ENCODE results near the gene PCK2.
"Not testable (repeated sequence)": the region's sequence is repeated elsewhere in the genome, so short reads cannot be mapped to it uniquely, and the experiment has no call there.

PCK2 gene

DNA sequence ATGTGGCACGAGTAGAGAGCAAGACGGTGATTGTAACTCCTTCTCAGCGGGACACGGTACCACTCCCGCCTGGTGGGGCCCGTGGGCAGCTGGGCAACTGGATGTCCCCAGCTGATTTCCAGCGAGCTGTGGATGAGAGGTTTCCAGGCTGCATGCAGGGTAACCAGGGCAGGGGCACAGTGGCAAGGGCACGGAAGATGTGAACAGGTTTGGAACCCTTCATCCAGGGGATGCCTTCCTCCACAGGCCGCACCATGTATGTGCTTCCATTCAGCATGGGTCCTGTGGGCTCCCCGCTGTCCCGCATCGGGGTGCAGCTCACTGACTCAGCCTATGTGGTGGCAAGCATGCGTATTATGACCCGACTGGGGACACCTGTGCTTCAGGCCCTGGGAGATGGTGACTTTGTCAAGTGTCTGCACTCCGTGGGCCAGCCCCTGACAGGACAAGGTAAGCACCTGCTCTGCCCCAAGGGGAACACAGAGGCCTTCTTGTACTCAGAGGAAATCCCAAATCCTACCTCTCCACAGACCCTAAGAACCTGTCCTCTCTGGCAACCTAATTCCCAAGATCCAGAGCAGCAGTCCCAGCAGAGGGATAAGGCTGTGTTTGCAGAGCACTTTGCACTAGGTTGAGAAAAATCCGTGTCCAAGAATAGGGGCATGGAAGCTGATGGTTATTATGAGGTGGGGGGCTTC, 4.3 kb downstream of the PCK2 start:
- DNase-seq = no peak

DNA sequence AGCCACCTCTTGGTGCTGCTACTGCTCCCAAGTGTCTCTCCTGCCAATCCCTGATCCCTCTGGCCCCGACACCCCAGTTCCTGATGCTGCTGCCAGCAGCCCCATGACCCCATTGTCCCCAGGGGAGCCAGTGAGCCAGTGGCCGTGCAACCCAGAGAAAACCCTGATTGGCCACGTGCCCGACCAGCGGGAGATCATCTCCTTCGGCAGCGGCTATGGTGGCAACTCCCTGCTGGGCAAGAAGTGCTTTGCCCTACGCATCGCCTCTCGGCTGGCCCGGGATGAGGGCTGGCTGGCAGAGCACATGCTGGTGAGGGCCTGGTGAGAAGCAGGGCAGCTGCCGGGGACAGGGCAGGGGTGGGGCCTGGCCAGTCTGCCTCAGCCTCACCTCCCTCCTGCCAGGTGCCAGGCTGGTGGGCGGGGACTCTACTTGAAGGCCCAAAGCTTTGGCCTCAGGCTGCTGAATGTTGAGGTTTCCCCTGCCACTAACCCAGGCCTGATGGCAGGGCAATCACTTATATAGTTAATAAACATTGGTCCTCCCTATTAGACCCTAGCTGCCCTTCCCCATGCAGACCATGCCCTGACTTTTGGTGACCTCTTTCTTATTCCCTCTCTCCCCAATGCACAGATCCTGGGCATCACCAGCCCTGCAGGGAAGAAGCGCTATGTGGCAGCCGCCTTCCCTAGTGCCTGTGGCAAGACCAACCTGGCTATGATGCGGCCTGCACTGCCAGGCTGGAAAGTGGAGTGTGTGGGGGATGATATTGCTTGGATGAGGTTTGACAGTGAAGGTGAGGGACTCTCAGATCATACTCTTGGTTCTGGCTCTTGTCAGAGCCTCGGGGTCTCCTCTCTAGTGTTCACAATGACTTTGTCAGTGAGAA, 5.1 kb downstream of the PCK2 start:
- peak; percentile 32 for DNase-seq

DNA sequence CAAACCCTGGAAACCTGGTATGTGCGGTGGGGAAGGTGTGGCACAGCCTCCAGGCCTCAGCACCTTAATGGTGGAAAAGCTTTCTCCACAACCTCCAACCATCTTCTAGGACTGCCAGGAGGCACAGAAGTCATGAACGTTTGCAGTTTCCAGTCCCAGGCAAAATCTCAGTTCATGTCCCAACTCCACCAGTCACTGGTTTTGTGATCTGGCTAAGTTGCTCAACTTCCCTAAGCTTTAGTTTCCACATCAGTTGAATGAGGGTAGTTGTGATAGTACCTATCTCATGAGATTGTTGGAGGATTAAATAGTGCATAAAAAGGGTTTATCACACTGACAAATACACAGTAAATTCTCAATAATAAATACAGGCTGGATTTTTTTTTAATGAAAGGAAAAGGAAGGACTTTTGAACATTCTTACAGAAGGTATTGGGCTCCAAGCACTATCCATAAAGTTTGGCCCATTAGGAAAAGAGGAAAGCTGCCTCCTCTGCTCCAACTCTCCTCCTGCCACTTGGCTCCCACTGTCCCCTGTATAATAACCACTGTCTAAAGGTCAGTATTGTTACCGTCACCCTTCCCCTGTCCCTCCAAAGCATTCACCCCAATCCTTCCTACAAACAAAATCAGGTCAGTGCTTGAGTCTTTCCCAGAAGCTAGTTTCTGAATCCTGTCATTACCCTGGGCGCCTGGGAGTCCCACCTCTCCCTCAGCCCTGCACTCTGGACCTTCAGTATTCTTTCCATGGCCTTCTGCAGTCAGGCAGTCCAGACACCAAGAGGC, 6.3 kb downstream of the PCK2 start:
- DNase-seq = no peak

DNA sequence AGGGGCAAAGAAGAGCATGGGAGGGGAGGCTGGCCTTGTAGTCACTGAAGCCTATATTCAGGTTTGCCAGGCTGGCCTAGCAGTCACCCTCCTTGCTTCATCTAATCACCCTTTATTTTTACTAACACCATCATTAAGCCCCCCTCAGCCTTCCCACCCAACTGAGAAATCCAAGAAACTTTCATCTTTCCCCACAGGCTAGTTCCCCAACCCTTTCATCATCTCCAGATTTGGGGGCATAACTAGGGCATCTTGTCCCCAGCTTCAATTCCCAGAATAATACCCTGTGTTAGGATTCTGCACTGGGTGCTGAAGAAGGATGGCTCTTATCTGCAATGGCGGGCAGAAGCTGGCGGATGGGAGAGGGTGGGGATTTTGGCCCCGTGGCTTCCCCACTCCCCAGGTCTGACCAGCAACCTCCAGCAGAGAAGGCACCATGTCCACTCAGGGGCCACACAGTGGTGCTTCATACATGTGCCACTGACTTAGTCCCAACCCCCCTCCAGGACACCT, 6.9 kb downstream of the PCK2 start:
- no peak for DNase-seq

DNA sequence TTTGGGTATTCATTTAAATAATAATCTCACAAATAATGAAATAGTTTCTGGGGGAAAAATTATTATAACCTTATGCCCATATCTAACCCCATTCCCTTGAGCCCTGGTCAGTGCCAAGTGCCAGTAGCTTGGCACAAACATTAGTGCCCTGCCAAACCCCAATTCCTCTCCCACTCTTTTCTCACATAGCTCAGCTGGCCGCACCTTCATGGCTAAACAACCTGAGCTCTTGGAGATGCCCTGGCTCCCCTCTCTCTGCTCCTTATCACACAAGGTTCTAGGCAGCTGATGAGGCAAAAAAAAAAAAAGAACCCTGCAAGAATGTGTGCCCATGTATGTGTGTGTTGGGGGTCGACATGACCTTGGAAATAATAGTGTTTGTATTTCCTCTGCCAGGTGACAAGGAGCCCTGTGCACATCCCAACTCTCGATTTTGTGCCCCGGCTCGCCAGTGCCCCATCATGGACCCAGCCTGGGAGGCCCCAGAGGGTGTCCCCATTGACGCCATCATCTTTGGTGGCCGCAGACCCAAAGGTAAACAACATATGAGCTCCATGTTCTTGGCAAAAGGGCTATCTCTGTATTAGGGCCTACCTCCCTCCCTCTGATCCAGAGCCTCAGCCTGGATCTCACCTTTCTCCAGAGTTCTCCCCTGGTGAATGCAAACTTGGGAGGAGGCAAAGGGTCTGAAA, 8.4 kb downstream of the PCK2 start:
- no peak for DNase-seq

DNA sequence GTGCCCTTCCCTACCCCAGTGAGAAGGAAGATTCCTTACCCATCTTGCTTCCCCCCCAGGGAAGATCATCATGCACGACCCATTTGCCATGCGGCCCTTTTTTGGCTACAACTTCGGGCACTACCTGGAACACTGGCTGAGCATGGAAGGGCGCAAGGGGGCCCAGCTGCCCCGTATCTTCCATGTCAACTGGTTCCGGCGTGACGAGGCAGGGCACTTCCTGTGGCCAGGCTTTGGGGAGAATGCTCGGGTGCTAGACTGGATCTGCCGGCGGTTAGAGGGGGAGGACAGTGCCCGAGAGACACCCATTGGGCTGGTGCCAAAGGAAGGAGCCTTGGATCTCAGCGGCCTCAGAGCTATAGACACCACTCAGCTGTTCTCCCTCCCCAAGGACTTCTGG, 9.3 kb downstream of the PCK2 start:
- no peak for DNase-seq

DNA sequence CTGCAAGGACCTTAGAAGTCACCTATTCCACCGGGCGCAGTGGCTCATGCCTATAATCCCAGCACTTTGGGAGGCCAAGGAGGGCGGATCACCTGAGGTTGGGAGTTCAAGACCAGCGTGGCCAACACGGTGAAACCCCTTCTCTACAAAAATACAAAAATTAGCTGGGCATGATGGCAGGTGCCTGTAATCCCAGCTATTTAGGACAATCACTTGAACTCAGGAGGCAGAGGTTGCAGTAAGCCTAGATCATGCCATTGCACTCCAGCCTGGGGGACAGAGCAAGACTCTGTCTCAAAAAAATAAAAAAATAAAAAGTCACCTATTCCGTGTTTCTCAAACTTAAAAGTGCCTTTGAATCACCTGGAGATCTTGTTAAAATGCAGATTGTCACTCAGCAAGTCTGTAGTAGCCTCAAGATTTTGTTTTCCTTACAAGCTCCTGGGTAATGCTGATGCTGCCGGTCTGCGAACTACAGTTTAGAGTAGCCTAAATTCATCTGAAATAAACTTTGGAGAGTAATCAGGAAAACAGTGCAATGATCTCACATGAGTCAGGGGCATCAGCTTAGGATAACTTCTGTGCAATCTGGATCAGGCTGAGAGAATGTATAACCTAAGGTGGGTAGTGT, 11.6 kb downstream of the PCK2 start:
- not testable (repeated sequence) for DNase-seq

DNA sequence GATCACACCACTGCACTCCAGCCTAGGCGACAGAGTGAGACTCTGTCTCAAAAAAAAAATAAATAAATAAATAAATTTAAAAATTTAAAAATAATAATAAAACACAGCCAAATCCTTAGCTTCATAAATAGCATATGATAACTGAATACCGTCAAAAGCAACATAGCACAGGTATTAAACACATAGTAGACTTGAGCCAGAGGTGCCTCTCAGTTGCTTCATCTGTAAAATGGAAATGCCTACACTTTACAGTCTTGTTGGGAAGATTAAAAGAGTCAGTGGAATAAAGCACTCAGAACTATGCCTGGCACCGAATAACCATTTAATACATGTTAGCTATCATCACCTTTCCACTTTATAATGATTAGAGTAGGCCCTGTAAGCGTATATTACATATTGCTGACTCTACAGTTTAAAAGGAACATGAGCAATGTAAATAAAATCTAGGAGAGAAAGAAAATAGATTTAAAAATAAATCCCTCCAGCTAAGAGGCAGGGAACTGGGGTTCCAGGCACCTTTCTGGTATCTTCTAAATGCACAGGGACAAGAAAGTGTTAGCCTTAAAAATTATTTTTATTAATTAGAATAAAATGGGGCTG, 12.7 kb downstream of the PCK2 start:
- no peak for DNase-seq

DNA sequence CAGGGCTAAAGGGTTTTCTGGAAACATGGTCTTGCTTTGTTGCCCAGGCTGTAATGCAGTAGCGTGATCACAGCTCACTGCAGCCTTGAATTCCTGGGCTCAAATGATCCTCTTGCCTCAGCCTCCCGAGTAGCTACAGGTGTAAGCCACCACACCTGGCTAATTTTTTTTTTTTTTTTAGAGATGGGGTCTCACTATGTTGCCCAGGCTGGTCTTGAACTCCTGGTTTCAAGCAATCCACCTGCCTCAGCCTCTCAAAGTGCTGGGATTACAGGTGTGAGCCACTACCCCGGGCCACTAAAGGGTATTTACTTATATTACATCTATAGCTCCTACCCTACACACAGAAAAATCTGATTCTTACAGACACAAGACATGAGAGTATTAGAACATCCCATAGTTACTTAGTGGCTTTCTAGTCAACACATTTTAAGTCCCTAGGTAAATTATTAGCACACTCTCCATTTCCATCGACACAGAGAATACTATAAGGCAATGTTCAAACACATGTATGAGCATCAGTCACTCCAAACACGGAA, 14.3 kb downstream of the PCK2 start:
- no peak for DNase-seq

DNA sequence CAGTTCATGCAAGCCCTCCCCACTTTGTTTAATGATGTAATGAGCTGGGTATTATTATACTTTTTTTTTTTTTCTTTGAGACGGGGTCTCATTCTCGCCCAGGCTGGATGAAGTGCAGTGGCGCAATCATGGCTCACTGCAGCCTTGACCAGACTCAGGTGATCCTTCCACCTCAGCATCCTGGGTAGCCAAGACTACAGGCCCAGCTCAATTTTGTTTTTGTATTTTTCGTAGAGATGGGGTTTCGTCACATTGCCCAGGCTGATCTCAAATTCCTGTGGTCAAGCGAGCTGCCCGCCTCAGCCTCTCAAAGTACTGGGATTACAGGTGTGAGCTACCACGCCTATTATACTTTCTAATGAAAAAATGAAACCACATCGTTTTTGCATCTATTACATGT, 15.9 kb downstream of the PCK2 start:
- no peak for DNase-seq

DNA sequence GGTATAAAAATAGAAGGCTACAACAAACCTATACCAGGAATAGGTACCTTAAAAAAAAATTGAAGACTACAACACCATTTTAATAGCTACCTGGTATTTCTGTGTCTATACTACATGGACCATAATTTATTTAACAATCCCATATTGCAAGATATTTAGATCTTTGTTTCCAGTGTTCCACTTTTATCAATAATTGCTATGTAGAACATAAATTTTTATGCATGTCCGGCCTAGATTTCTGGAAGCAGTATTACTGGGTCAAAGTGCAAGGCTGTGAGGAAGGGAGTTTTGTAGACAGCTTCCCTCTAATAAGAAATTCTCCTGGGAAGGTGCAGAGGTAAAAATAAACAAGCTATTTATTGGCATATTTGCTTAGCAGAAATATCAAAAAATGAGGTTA, 16.4 kb downstream of the PCK2 start:
- DNase-seq = no peak

DNA sequence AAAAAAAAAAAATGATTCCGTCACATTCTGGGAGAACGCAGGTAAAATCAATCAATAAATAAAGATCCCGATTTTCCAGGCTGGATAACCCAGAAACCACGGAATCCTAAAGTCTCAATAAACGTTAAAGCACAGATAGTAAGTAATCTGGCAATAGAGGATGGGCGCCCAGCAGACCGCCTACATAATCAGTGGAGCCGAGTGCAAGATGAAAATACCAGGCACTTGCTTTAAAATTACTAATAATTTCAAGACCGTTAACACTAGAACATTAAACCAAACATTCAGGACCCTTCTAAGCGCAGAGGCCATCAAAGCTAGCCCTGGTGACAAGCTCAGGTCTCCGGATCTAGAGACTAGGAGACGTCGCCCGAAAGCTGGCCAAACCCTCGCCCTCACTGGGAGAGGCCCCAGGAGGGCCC, 19.3 kb downstream of the PCK2 start:
- DNase-seq = no peak

DNA sequence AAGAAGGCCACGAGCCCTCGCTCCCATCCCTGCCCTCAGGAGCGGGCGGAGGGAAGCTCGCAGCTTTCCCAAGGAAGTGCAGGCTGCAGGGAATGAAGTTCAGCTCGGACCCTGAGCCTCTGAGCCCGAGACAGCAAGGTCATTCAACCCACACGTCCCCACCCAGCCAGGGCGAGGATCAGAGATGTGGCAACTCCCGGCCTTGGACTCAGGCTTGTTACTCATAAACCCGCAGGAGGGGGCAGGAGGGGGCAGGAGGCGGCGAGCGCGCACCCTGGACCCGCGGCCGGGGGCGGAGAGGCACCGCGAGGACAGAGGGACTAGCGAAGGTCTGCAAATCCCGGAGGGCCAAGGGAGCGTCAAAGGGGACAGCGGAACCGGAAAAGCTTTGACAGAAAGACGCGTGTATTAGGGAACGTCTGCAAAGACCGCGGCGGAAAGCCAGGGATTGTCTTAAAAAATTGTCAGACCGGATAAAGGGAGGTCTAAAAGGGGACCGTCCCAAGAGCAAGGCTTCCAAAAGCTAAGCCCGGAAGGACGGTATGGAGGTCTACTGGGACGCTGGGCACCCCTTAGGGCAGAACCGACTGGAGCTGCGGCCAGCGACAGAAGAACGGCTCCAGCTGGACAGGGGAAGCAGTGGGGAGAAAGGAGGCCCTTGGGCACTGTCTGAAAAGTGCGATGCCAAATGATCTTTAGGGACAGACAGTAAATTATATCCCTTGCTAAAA, 19.9 kb downstream of the PCK2 start:
- peak; percentile 79 for DNase-seq

DNA sequence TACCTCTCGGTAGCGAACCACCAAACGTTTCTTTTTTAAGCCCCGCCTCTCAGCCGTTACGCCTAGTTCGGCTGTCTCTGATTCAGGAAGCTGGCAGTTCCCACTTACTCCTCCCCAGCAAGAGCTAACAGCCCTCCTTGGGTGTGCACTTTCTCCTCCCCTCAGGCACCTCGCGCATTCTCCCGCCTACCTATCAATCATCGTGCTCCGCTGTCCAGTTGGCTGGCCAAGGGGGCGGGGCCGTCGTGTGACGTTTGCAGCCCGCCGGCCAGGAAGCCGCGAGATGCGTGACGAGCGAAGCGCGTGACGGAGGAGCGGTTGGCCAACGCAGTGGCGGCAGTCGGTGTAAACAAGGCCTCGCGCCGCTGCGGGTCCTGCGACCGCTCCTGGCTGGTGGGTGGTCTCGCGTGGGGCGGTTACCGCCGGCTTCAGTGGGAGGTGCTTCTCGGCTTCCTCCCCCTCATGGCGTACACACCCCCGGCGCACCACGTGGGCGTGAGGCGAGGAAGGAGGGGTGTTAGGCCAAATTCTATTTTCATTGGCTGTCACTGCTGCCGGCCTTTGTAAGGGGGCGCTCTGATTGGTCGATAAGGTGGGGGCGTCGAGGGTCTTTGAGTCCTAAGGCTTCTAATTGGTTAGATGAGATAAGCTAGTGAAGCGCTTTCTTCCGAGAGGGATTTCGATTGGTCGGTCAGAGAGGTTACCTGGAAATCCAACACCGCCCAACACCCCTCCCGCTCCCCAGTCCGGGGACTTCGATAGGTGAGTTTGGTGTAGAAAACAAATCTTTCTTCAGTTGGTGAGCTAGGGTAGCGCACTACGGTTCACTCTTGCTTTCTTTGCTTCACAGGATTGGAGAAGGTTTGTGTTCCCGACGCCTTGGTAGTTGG, 20.7 kb downstream of the PCK2 start, which contains the start of the genes DCAF11 and NRL:
TSS of gene DCAF11 (plus strand) at position 246 of the 890 bp plus-strand sequence. CDS start 818 bp downstream, outside the sequence.
TSS of gene NRL (minus strand) at position 418 of the 890 bp plus-strand sequence. CDS start 32,101 bp downstream, outside the sequence.
- DNase-seq = peak; percentile 99

DNA sequence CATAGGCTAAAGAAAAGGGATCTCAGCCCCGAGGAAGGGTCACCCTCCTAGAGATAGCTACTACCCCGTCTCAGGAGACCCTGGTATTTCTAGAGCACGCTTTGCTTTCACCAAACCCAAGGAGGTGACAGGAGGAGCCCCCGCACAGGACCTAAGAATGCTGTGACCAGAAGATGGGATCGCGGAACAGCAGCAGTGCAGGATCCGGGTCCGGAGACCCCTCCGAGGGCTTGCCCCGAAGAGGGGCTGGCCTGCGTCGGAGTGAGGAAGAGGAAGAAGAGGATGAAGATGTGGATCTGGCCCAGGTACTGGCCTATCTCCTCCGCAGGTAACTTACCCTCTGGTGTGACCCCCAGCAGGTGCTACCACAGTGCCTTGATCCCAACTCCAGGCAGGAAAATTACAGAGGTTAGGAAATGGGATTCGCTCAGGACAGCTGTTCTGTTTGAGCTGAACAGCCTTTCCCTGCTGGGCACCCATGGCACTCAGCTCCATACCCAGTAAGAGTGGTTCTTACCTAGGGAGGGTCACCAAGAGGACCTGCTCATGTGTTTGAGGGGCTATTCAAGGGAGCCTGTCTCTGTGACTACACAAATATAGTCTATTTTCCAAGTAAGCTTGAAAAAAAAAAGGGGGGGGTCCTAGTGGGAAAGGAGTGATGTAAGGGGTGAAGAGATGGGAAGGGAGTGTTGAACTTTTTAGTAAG, 21.5 kb downstream of the PCK2 start:
- DNase-seq = no peak

DNA sequence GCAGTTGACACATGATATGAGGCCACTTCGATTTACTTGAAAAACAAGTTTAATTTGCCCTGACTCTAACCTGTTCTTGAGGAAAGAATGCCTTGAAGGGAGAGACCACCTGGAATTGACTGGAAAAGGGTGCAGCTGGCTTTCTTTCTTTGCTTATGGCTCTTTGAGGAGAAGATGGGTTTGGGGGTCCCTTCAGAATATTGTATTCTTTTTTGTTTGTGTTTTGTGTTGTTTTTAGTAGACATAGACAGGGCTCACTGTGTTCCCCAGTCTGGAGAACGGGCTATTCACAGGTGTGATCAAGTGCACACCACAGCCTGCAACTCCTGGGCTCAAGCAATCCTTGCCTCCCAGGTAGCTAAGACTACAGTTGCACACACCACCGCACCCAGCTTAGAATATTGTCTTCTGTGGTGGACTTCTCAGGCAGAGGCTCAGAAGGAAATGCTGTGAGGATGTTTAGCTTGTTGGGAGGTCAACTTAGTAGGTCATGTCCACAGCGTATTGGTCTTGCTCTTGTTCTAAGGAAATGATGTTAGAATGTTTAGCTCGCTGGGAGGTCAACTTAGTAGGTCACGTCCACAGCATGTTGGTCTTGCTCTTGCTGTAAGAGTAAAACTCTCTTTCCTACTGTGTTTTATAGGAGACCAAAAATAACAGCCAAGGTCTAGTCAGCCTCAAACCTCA, 22.2 kb downstream of the PCK2 start:
- no peak for DNase-seq

DNA sequence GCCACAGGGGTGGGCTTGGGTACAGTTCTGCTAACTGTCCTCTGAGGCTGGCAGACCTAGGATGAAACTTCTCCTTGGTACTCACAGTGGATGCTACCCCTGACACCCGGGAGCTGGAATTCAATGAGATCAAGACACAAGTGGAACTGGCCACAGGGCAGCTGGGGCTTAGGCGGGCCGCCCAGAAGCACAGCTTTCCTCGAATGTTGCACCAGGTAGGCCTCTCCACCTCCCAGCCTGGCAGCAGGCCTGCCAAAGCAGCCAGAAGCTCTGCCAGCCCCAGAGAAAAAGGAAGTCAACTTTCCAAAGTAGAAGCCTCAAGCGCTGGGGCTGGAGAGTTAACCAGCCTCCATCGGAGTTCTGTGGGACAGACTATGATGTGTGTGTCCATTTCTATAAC, 23.1 kb downstream of the PCK2 start:
- no peak for DNase-seq

DNA sequence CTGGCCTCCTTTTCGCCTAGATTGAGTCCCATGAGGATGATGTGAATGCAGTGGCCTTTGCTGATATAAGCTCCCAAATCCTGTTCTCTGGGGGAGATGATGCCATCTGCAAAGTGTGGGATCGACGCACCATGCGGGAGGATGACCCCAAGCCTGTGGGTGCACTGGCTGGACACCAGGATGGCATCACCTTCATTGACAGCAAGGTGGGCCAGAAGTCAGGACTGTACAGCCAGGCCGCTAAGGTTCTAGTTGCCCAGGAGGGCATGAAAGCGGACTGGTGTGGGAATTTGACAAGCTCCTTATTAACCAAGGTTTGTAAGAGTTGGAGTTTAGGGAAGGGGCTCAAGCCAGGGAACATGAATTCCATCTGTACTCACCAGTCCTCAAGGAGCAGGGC, 25.6 kb downstream of the PCK2 start:
- DNase-seq = no peak
